GM18868 (cell line): ENCODE results near the gene BDKRB1.

Experiments used
- ATAC-seq: cut with Tn5 transposase; IDR thresholded peaks from one replicate; pipeline ENCODE4 v1.9.1; 2021; ENCODE audit warnings: mild to moderate bottlenecking, moderate library complexity; ENCODE audit not compliant: unreplicated experiment

The BDKRB1 gene

GRCh38 chr14:96255501-96256366, at the start of gene BDKRB1:
TSS of gene BDKRB1 (plus strand) at chr14:96256210. CDS start at chr14:96263683, 7,473 bp downstream.
- ATAC-seq = no peak

DNA sequence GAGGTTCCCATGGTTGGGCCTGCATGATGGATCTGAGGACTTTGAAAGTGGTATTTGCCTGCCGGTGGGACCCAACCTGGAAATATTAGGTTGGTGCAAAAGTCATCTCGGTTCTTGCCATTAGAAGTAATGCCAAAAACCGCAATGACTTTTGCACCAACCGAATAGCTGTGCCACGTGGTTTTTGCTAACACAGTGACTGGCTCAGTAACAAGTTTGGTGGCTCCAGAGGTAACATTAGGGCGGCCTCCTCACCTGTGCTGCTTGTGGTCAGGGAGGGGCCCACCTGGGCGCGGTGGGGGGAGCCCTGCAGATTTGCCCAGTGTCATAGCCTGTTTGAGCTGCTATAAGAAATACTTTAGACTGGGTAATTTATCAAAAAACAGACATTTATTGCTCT, 49.5 kb upstream of the BDKRB1 start:
- no peak for ATAC-seq

- no peak for ATAC-seq
These were observed 48.3 kb upstream of the BDKRB1 start for GRCh38 chr14:96207686-96208085.

DNA sequence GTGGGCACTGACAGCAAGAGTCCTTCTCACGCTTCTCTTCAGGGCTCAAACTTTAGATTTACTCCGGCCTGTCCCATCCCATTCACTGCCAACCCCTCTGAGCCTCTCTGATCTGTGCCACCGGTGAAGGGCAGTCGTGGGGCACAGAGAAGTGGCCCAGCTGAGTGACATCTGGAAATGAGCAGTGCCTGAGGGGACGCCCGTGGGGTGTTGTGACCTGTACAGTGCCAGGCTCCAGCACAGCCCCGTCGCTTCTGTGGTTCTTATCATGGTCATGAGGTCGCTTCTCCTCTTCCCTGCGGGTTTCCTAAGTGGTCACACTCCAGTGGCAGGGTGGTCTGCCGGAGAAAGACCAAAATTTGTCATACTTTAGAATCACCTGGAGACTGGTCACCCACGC, 47.3 kb upstream of the BDKRB1 start:
- ATAC-seq = no peak

- ATAC-seq = no peak
These were observed 43.9 kb upstream of the BDKRB1 start for GRCh38 chr14:96212140-96212539.

- no peak for ATAC-seq
These were observed 43.1 kb upstream of the BDKRB1 start for GRCh38 chr14:96212896-96213295.

DNA sequence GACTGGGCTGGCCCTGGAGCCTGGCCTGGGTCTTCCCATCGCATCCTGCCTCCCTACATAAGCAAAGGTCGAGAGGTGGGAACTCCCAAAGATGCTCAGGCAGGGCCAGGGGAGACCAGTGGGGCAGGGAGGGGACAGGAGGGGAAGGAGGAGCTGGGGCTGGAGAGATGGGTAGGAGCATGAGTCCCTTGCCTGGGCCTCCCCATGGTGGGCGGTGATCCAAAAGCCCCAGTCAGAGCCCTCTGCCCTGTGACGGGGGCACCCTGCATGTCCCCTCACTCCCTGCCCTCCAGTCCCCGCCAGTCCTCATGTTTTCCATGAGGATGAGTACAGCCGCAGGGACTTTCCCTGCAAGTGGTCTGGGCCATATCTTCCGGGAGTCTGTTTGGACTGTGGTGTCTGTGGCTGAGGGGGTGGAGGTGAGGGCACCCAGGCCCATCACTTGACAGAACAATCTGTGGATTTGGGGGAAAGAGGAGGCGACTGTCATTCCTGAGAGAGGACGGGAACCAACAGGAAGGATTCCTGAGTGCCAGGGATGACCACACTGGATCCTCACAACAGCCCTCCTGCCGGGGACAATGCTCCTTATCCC, 42.0 kb upstream of the BDKRB1 start:
- ATAC-seq = no peak

DNA sequence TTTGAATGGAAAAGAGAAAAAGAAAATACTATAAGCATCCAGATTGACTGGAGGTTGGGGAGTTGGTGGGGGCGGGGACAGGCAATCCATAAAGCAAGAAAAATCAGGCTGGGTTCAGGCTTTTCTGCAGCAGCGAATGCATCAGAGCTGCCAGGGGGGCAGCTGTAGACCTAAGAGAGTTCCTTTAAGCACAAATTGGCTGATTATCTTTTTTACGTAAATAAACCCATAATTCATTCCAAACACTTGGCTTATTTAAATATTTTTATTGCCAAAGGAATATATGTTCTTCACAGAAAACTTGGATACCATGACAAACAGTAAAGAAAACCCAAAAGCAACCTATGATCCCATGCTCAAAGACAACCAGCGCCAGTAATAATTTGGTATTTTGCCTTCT, 41.2 kb upstream of the BDKRB1 start:
- ATAC-seq = no peak

- no peak for ATAC-seq
These were observed 40.4 kb upstream of the BDKRB1 start for GRCh38 chr14:96215452-96216244.

DNA sequence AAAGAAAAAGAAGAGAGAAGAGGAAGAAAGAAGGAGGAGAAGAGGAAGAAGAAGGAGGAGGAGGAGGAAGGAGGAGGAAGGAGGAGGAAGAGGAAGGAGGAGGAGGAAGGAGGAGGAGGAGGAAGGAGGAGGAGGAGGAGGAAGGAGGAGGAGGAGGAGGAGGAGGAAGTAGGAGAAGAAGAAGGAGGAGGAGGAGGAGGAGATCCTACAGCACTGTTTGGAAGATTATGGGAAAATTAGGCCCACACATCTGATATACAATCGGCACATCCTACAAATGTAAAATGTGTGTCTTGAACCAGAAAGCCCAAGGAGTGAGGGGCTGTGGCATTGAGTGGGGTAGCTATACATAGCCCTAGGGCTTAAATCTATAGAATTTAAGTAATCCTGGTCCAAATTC, 39.4 kb upstream of the BDKRB1 start:
- ATAC-seq = no peak

GRCh38 chr14:96217376-96217913, 38.6 kb upstream of the BDKRB1 start:
- no peak for ATAC-seq

DNA sequence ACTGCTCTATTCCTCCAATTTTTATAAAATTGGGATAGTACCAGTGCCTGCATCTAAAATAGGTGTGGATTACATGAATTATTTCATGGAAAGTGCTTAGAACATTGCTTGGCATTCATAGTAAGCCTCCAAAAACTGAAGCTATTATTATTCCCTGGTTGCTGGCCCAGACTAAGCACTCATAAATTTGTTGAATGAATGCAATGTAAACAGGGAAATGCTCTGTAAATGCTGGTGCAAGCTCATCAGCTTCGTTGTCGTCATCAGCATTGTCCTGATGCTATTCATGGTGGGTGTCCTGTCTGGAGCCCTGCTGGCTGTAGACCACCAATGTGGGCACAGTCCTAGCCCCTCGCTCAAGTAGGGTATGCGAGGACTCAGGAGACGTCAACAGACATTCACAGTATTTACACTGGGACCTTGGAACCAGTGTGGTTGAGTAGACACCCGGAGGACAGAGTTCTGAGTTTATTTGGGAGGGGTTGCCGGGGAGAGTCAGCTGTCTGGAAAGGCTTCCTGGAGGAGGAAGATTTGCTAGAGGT, 34.8 kb upstream of the BDKRB1 start:
- no peak for ATAC-seq

DNA sequence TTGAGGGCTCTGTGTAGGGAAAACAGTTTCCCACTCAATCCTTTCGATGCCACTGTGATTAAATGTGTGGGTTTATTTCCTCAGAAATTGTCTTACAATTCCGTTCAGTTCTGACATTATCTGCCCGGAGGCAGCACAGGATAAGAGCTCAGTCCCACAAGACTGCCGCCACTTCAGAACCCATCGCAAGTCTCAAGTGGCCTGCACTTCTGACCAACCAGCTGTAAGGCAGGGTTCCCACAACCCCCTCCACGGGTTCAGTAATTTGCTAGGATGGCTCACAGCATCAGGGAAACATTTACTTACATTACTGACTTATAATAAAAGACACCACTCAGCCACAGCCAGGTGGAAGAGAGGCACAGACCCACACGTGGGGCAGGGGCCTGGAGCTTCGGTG, 34.2 kb upstream of the BDKRB1 start:
- no peak for ATAC-seq

GRCh38 chr14:96224480-96225096, 31.4 kb upstream of the BDKRB1 start:
- ATAC-seq = no peak

GRCh38 chr14:96225213-96225612, 30.8 kb upstream of the BDKRB1 start:
- ATAC-seq = no peak

GRCh38 chr14:96225745-96226151, 30.3 kb upstream of the BDKRB1 start:
- no peak for ATAC-seq

- no peak for ATAC-seq
These were observed 28.6 kb upstream of the BDKRB1 start for GRCh38 chr14:96227428-96227827.

GRCh38 chr14:96229315-96229714, 26.7 kb upstream of the BDKRB1 start:
- no peak for ATAC-seq

GRCh38 chr14:96231056-96231455, 25.0 kb upstream of the BDKRB1 start:
- no peak for ATAC-seq

DNA sequence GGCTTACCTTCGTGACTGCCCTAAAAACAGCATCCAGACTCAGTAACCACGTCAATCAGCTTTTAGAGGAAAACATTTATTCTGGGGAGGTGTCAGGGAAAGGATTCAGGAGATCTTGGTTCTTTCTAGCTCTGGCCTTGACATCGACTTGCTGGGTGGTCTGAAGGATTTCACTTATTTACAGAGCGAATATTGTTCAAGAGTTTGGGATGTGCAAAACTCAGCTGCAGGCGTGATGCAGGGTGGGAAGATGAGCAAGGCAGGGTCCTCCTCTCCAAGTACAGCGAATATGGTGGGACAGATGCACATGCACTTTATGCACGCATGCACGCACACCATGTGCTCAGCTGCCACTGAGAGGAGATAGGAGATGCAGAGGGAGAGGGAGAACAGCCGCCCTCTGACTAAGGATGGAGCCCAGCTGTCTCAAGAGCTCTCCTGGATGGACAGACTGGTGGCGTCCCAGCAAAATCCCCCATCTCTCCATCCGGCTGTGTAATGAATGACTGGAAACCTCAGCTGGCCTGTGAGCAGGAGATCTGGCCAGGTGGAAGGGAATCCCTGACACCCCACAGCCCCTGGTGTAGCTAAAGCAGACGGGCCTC, 24.4 kb upstream of the BDKRB1 start:
- ATAC-seq = no peak
